Fibroblast of lung (primary cell): ENCODE measurements around the gene AZGP1.

Experiments used
- EZH2 ChIP-seq: IDR thresholded peaks from 2 replicates; pipeline ENCODE4 v1.5.1; 2012; ENCODE audit warnings: low read length, control low read depth, mild to moderate bottlenecking; ENCODE audit errors: missing control alignments
- TF ChIP-seq, protein P1 (sequence below), 2 donors: IDR thresholded peaks in 1 of 2; conservative IDR thresholded peaks in 1 of 2; 1 replicate in 1 of 2; 2 replicates in 1 of 2; pipeline ENCODE4 v1.5.1; 2011 to 2012; ENCODE audit warnings: low read length in 2 of 2, control low read depth in 1 of 2, inconsistent platforms in 1 of 2, low read depth in 1 of 2, mild to moderate bottlenecking in 1 of 2

DNA sequence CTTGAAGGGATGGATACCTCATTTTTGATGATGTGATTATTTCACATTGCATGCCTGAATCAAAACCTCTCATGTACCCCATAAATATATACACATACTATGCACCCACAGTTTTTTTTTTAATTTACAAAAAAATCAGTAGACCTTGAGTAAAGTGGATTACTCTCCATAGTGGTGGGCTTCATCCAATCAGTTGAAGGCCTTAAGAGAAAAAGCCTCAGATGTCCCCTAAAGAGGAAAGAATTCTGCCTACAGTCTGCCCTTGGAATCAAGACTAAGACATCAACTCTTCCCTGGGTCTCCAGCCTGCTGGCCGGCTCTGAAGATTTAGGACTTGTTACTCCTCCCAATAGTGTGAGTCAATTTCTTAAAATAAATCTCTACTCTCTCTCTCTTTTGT lies 1.1 kb downstream of the AZGP1 start:
- TF ChIP-seq, protein P1, sequence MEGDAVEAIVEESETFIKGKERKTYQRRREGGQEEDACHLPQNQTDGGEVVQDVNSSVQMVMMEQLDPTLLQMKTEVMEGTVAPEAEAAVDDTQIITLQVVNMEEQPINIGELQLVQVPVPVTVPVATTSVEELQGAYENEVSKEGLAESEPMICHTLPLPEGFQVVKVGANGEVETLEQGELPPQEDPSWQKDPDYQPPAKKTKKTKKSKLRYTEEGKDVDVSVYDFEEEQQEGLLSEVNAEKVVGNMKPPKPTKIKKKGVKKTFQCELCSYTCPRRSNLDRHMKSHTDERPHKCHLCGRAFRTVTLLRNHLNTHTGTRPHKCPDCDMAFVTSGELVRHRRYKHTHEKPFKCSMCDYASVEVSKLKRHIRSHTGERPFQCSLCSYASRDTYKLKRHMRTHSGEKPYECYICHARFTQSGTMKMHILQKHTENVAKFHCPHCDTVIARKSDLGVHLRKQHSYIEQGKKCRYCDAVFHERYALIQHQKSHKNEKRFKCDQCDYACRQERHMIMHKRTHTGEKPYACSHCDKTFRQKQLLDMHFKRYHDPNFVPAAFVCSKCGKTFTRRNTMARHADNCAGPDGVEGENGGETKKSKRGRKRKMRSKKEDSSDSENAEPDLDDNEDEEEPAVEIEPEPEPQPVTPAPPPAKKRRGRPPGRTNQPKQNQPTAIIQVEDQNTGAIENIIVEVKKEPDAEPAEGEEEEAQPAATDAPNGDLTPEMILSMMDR (conservative IDR thresholded peaks at IDR 0.05 in 1 of 2, IDR thresholded peaks at IDR 0.05 in 1 of 2; ENCODE audit: low read depth in 1 of 2, low read length in 2 of 2) = no peak
- TF ChIP-seq EZH2 = no peak
